ENCODE measurements around the gene TRAF7.
"Not testable (repeated sequence)": the region's sequence is repeated elsewhere in the genome, so short reads cannot be mapped to it uniquely, and the experiment has no call there.

Gene TRAF7

DNA sequence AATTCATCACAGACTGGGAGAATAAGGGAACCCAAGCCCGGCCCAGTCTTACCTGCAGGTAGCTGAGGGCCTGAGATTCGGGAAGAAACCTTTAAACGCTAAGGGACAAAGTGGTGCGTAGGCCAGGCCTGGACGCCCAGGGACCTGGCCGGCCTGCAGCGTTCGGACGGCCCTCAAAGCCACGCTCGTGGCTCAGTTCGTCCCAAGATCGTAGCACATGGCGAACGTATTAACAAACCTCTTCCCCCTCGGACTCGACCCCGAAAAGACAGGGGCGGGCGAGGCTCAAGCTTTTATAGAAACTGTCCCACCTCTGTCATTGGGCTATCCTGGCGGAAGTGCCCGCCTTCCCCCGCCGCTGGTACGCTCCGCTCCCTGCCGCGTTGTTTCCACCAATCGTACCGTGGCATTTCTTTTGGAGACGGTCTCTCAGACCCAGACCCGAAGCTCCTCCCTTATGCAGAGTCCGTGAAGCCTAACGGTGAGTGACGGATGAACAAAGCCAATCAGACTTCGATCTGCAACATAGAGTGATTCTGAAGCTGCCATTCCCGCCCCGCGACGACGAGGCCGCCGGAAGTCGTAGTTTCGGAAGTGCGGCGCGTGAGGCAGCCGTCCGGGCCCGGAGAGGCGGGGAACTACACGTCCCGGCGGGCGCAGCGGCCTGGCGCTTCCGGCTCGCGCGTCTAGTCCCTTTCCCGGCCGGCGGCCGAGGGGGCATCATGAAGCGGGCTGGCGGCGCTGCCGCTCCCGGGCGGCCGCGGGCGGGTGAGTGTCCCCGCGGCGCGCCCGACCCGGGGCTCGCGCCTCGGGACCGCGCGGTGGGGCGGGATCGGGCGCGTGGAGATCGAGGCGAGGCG is at the start of gene TRAF7:
Gene TRAF7 (plus strand): TSS at position 692 of the 860 bp plus-strand sequence. CDS start 8,139 bp downstream, outside the sequence.
- in situ Hi-C loops (cut with HindIII; ENCODE audit: low sequenced_read_pairs), result loop anchor here (25.0 kb wide), 2 partner anchors 282 to 293 kb away; partner anchors contain the start of genes CCNF and MEIOB

DNA sequence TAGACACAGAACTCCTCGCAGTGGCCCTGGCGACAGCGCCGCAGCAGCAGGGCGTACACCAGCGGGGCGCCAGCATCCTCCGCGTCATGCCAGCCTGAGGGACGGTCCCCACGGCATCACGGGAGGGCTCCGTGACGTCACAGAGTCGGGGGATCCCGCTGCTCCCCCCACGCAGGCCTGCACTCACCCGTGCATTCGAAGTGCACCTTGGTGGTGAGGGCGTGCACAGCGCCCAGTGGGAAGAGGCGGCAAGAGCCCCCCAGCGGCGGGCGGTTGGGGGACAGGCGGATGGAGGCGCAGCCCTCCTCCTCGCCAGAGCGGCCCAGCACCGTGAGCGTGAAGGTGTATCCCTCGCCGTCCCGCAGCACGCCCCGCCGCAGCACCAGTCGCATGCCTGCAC is 49.4 kb upstream of the TRAF7 start:
- in situ Hi-C loops (cut with HindIII; ENCODE audit: low sequenced_read_pairs), result not testable (repeated sequence)

DNA sequence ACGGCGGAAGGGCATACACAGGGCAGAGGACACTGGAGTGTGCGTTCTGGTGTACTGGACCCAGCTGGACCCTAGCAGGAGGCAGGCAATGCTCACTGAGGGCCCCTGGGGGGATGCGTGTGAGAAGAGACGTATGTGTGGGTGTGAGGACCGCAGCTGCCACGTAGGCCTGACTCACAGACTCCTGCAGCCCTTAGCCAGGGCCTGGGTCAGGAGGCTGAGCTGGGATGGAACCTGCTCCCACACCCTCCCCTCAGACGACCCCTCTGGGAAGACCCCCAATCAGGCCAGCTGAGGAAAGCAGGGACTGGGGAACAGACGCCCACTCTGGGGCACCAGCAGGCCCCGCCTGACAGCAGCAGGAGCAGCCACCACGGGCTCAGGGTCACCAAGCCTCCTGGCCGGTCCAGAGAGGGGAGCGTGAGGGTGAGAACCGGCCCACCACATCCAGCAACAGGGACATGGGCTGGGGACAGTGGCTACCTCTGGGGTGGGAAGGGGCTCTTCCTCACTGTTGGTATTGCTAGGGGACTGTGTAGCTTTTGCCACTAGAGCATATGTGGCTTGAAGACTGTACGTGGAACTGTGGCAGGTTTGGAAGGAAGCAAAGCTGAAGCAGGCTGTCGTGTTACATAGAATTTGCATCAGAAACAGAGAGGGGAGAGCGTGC is 48.3 kb upstream of the TRAF7 start:
- in situ Hi-C loops (cut with HindIII; ENCODE audit: low sequenced_read_pairs), result not testable (repeated sequence)

DNA sequence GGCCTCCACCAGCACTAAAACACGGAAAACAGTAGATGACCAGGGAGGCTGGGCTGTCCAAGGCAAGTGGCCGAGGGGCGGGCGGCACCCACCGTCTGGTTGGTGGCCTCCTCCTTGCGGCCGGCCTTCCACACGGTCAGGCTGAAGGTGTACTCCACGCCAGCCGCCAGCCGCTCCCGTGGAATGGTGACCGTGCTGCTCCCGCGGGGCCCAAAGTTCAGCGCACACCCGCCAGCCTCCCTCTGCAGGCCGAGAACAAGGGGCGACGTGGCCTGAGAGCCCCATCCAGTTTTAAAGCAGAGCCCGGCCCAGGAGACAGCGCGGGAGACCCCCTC is 47.8 kb upstream of the TRAF7 start:
- in situ Hi-C loops (cut with HindIII; ENCODE audit: low sequenced_read_pairs), result not testable (repeated sequence)

GRCh38 chr16:2108446-2109270 is 46.9 kb upstream of the TRAF7 start:
- in situ Hi-C loops (cut with HindIII; ENCODE audit: low sequenced_read_pairs), result not testable (repeated sequence)

GRCh38 chr16:2109271-2109580 is 46.4 kb upstream of the TRAF7 start:
- in situ Hi-C loops (cut with HindIII; ENCODE audit: low sequenced_read_pairs), result not testable (repeated sequence)

- in situ Hi-C loops (cut with HindIII; ENCODE audit: low sequenced_read_pairs), result not testable (repeated sequence)
Observed at GRCh38 chr16:2109872-2110271, 45.7 kb upstream of the TRAF7 start.

DNA sequence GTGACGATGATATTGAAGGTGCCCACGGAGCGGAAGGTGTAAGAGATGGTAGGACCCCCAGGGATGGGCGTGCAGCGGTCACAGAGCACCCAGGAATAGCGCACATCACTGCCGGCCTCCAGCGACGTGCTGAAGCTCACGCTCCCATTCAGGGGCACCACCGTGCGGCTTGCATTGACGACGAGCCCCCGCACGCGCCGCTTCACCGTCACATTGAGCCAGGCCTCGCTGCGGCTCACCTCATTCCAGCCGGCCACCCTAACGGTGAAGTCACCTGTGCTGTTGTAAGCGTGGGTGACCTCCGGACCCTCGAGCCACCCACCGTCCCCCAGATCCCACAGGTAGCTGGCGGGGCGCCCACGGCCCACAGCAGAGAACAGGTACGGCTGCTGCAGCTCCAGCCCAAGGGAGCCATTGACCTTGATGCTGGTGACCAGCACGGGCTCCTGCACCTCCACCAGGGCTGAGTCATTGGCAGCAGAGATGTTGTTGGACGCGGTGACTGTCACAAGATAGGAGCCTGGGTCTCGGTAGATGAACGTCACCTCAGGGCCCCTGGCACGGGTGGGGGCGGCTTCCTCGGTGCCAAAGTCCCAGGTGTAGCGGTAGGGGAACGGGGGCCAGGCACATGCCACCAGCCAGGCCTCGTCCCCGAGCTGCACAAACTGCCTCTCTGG is 45.1 kb upstream of the TRAF7 start:
- in situ Hi-C loops (cut with HindIII; ENCODE audit: low sequenced_read_pairs), result not testable (repeated sequence)

GRCh38 chr16:2111009-2111353 is 44.6 kb upstream of the TRAF7 start:
- in situ Hi-C loops (cut with HindIII; ENCODE audit: low sequenced_read_pairs), result not testable (repeated sequence)

DNA sequence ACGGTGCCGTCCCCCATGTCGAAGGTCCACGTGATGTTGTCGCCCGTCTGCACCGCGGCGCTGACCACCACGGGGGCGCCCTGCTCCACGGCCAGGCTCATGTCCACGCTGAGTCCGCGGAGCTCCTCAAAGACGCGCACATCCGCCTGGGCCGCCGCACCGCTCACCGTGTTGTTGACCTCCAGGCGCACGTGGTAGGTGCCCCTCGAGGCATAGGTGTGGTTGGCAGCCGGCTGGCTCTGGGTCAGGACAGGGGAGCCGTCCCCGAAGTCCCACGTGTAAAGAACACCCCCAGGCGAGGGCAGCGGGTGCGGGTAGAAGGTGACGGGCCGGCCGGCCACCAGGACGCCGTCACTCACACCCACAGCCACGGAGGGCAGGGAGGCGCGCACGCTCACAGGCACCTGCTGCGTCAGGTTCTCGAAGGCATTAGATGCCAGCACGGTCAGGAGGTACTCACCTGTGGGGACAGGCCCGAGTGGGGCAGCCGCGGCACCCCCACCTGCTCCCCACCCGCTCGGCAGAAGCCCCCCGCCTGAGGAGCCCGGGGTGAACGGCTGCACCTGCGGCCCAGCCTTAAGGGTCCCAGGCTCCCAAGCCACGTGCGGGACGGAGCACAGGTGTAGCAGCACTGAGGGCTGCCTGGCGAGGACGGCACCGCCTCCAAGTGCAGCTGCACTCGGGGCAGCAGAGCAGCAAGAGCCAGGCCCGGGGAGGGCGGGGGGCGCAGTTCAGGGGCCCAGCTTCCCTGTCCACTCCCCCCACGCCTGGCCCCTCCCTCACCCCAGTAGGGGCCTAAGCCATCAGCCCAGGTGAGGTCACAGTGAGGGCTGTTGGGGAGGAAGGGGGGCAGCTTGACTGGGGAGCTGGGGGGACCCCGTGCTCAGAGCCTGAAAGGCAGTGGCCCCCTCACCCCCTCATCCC is 43.9 kb upstream of the TRAF7 start:
- in situ Hi-C loops (cut with HindIII; ENCODE audit: low sequenced_read_pairs), result not testable (repeated sequence)

DNA sequence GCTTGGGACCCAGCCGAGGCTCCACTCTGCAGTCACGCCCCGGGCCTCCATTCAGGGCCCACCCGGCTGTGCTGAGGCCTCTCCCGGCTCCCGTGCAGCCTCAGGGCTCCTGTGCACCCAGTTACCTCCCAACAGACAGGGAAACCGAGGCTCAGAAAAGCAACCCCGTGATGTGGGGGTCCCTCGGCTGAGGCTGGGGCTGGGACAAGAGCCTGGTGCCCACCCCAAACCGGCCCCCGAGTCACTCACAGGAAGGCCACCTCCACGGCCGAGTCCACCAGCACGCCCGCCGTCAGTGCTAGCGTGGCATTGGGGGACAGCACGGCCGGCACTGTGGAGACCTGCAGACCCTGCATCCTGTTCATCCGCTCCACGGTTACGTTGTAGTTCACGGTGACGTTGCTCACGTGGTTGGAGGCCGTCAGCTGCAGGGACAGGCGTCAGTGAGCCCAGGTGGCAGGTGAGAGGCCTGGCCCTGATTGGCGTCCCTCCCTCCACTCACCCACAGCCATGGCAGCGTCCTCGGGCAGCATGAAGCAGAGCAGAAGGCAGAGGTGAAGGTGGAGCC is 43.0 kb upstream of the TRAF7 start:
- in situ Hi-C loops (cut with HindIII; ENCODE audit: low sequenced_read_pairs), result not testable (repeated sequence)

GRCh38 chr16:2114225-2114624 is 41.4 kb upstream of the TRAF7 start:
- in situ Hi-C loops (cut with HindIII; ENCODE audit: low sequenced_read_pairs), result not testable (repeated sequence)

GRCh38 chr16:2114885-2115590 is 40.5 kb upstream of the TRAF7 start:
- in situ Hi-C loops (cut with HindIII; ENCODE audit: low sequenced_read_pairs), result not testable (repeated sequence)

GRCh38 chr16:2115591-2115973 is 40.0 kb upstream of the TRAF7 start:
- in situ Hi-C loops (cut with HindIII; ENCODE audit: low sequenced_read_pairs), result no loop called here

DNA sequence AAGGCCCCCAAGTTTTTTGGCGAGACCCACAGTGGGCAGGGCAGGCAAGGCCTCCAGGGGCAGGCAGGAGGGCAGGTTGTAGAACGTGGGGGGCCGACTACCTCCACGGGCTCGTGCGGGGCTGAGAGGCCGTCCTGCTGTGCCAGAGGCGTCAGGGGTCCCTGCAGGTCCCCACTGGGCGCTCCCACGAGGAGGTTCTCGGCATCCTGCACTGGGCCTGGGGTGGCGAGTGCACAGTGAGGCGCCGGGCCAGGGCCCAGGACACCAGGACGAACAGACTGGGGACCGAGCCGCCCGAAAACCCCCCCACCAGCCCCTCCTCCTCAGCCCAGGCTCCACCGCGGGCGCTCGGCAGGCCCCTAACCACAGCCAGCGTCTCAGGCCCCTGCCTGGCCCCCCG is 39.2 kb upstream of the TRAF7 start:
- in situ Hi-C loops (cut with HindIII; ENCODE audit: low sequenced_read_pairs), result not testable (repeated sequence)

GRCh38 chr16:2117341-2117740 is 38.2 kb upstream of the TRAF7 start:
- in situ Hi-C loops (cut with HindIII; ENCODE audit: low sequenced_read_pairs), result not testable (repeated sequence)

DNA sequence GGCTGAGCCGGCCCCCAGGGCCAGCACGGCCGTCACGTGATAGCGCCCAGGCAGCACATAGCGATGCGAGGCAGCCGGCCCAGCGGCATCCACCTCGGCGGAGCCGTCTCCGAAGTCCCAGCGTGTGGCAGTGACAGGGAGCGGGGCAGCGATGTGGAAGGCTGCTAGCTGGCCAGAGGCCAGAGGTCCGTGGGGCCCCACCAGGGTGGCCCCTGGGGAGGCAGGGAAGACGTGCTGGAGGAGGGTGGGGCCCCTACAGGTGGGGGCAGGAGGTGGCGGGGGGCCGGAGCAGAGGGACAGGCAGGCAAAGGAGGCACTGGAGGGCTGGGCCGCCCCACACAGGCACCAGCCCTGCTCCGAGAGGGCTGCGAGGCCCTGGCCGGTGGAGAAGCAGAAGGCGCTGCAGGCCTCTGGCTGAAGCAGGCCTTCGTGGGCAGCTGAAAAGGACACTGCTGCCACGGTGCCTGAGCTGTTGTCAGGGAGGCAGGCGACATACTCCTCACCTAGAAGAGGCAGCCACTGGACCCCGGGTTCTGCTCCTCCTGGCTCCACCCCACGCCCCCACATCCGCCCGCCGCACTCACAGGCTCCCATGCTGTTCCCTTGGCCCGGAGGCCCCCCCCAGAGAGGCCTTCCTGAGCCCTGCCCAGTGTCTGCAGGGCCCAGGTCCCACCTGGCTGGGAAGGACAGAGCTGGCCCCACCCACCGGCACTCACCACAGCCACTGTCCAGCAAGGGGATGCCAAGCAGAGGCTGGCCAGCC is 37.4 kb upstream of the TRAF7 start:
- in situ Hi-C loops (cut with HindIII; ENCODE audit: low sequenced_read_pairs), result not testable (repeated sequence)

DNA sequence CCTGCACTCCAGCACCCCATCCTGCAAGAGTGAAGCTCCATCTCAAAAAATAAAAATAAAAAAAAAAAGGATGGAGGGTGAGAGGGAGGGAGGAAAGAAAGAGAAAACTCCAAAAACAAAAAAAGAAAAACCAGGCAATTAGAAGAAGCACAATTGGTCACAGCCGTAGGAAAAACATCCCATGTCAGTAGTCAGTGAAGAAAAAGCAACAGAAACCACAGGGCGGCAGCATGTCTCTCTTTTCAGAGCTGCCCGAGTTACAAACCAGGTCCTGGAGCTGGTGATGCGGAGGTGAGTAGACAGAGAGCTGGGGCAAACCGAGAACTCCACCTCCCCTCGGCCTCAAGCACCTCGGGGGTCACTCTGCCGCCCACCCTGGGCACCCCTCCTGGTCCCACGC is 34.3 kb upstream of the TRAF7 start:
- in situ Hi-C loops (cut with HindIII; ENCODE audit: low sequenced_read_pairs), result not testable (repeated sequence)
